WERI-Rb-1 (cell line): Measurements from ENCODE around the gene ING1.
A peak's percentile ranks its signal among the peaks of the same experiment; 100 is the strongest.

Experiments
- DNase-seq: peaks from one replicate; pipeline ENCODE4 v3.0.0-alpha.2; 2020
- H3K27ac ChIP-seq: fragments of 250-450 bp; sonication (Bioruptor Pico); 2 replicates; pipeline ENCODE4 v1.5.1; 2020; ENCODE audit warnings: mild to moderate bottlenecking, moderate library complexity
- H3K27me3 ChIP-seq: fragments of 250-450 bp; sonication (Bioruptor Pico); 2 replicates; pipeline ENCODE4 v1.5.1; 2021; ENCODE audit warnings: mild to moderate bottlenecking, low read depth, moderate library complexity; ENCODE audit not compliant: insufficient read depth, severe bottlenecking
- H3K36me3 ChIP-seq: fragments of 250-450 bp; sonication (Bioruptor Pico); 2 replicates; pipeline ENCODE4 v1.5.1; 2020; ENCODE audit warnings: mild to moderate bottlenecking, moderate library complexity
- H3K4me3 ChIP-seq: 2 replicates; pipeline ENCODE4 v1.5.1; 2011; ENCODE audit warnings: low read depth, mild to moderate bottlenecking, control low read depth, low read length
- H3K9me3 ChIP-seq: fragments of 250-450 bp; sonication (Bioruptor Pico); 2 replicates; pipeline ENCODE4 v1.5.1; 2021; ENCODE audit warnings: mild to moderate bottlenecking, moderate library complexity; ENCODE audit not compliant: severe bottlenecking
- TF ChIP-seq, protein P1 (sequence below): IDR thresholded peaks from 2 replicates; pipeline ENCODE4 v1.5.1; 2011; ENCODE audit warnings: low read depth, mild to moderate bottlenecking, control low read depth, inconsistent platforms, low read length

Gene ING1

DNA sequence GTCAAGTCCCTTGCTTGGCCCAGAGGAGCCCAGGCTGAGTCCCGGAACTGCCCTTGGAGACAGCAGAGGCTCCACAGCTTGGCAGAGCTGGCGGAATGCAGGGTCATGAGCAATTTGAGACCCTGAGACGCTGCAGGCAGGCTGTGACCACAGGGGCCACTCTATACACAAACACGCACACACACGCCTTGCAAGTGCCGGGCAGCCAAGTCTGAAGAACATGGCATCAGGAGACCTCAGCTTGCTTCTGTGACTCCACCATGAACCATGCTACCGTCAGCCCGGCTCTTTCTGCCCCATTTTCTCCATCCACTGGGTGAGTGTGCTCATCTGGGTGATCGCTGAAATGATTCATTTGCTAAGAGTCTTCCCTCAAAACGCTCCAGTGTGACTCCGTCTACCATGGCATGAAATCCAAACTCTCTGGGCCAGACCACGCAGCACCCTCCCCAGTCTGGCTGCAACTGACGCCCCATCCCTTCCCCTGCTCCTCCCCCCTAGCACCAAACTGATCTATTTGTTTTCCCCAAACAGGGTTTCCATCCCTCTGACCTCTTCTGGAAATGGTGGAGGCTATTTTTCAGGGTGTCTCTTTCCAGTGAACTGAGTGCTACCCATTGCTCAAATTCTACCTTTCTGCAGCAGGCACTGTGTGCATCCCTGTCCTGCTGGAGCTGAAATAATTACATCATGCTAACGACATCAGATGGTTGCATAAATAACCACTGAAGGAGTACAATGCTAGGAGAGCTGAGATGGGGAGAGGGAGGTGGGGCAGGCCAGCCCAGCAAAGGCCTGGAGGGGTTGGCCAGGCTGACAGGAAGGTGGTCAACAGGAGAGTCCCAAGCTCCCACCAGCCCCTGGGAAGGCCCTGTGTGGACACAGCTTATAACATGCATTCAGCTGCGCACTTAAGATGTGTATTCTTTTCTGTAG lies 10.6 kb upstream of the ING1 start:
- DNase-seq, result no peak
- H3K27me3 ChIP-seq, result no peaks in the 10 kb centered on the region
- no peak overlapping the region for H3K27ac ChIP-seq
- no peak overlapping the region for H3K4me3 ChIP-seq
- H3K36me3 ChIP-seq, result peaks cover 67% of the 10 kb centered on the region
- TF ChIP-seq, protein P1, sequence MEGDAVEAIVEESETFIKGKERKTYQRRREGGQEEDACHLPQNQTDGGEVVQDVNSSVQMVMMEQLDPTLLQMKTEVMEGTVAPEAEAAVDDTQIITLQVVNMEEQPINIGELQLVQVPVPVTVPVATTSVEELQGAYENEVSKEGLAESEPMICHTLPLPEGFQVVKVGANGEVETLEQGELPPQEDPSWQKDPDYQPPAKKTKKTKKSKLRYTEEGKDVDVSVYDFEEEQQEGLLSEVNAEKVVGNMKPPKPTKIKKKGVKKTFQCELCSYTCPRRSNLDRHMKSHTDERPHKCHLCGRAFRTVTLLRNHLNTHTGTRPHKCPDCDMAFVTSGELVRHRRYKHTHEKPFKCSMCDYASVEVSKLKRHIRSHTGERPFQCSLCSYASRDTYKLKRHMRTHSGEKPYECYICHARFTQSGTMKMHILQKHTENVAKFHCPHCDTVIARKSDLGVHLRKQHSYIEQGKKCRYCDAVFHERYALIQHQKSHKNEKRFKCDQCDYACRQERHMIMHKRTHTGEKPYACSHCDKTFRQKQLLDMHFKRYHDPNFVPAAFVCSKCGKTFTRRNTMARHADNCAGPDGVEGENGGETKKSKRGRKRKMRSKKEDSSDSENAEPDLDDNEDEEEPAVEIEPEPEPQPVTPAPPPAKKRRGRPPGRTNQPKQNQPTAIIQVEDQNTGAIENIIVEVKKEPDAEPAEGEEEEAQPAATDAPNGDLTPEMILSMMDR, result no peak
- no peaks in the 10 kb centered on the region for H3K9me3 ChIP-seq

DNA sequence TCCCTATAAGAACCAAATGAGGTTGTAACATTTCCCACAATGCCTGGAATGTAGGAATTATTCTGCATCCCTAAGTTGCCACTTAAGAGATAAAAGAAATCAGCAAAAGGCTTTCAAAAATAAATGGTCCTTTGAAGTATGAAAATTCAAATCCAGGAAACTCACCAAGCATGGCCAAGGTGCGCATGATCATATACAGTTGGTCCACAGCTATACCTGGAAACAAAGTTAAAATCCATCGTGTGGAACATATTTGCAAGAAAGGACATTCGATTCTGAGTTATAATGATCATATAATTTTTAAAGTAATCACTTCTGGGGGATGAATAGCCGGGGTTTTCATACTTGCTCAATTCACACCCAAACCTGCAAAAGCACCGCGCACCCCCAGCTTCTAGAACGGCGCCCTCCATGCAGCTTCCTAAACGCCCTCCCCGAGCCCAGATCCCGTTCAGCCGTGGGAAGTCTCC lies 8.1 kb upstream of the ING1 start:
- no peaks in the 10 kb centered on the region for H3K9me3 ChIP-seq
- TF ChIP-seq, protein P1, result no peak
- no peaks in the 10 kb centered on the region for H3K27me3 ChIP-seq
- H3K4me3 ChIP-seq, result peak overlapping the region; percentile 95
- peaks cover 42% of the 10 kb centered on the region for H3K36me3 ChIP-seq
- H3K27ac ChIP-seq, result peak overlapping the region; percentile 89
- DNase-seq, result no peak

DNA sequence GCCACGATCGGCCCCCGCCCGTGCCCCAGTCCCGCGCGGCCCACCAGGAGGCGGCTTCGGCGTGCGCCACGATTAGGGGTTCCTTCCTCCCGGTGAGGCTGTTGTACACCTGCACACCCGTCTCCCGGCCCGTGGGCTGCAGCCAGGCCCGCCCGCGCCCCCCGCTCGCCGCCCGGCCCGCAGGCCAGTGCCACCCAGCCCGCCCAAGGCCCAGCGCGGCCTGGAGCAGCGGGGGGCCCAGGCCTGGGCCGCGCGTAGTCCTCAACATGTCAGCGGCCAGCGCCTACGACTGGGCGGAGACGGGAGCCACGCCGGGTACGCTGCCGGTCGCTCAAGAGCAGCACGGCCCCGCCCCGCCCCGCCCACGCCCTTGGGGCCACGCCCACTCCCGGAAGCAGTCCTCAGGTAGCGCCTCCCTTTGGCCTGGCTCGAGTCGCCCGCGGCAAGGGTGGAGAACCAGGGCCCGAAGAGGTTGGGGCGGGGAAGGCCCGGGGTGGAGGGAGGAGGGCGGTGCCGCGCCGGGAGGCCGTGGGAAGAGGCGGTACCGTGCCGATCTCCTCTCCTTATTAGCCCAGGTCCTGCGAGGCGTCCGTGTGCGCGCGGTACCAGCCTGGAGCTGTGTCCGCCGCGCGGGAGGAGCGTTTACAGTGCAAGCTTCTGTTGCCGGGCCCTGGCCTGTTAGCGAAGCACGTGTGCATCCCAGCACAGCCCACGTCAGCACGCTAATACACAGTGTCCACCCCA lies 7.5 kb upstream of the ING1 start, which contains the start of gene CARS2:
TSS of gene CARS2 (minus strand) at position 291 of the 744 bp plus-strand sequence. CDS start at position 268, 23 bp downstream.
- Histone ChIP-seq H3K36me3 (peaks cover 35% of the 10 kb centered on the region), H3K4me3 (peak within 1 kb of the TSS; percentile 95), H3K9me3 (no peaks in the 10 kb centered on the region), H3K27ac (peak within 1 kb of the TSS; percentile 89), H3K27me3 (no peaks in the 10 kb centered on the region)
- peak; percentile 100 for DNase-seq
- TF ChIP-seq, protein P1, result peak; percentile 27; the same call in 1 of the 2 replicates

- Histone ChIP-seq H3K27me3 (no peaks in the 10 kb centered on the region), H3K9me3 (no peaks in the 10 kb centered on the region), H3K27ac (peak overlapping the region; percentile 68), H3K36me3 (peaks cover 28% of the 10 kb centered on the region), H3K4me3 (peak overlapping the region; percentile 95)
- no peak for DNase-seq
- TF ChIP-seq, protein P1, result no peak
These were observed 6.7 kb upstream of the ING1 start for GRCh38 chr13:110706570-110707372.

DNA sequence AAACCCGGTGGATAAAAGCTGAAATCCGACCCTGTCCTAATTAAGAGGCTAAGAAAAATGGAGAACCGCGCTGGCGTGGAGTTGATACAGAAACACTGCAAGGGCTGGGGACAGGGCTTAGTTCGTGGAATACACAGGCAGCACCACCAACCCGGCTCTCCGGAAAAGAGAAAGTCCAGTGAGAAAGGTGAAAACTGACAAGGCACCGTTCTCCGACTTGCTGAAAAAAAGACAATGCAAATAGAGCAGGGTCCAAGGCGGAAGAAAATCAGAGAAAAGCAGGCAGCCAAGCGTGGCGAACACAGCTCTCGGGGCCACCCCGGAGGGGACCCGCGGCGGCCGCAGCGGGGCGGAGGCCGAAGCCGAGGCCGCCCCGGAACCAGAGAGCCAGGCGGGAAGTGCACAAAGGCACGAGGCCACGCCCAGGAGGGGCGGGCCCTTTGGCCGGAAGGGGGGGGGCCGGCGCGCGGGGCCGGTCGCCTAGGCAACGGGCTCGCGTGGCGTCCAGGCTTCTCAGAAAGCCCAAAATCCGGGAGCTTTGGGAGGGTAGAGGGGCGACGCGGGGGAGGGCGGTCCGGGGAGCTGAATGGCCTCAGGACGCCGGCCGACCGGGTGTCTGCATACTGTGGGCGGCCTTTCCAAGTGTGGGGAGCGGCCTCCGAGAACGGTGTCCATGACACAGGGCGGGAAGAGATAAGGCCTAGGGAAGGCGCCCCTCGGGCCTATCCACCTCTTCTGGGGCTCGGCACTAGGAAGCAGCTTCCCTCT lies 1.2 kb upstream of the ING1 start:
- TF ChIP-seq, protein P1, result no peak
- H3K9me3 ChIP-seq, result no peaks in the 10 kb centered on the region
- H3K27ac ChIP-seq, result peak overlapping the region; percentile 100
- H3K27me3 ChIP-seq, result no peaks in the 10 kb centered on the region
- DNase-seq, result peak; percentile 94
- peak overlapping the region; percentile 77 for H3K4me3 ChIP-seq
- H3K36me3 ChIP-seq, result peaks cover 5% of the 10 kb centered on the region
